Measurements from ENCODE around the gene THSD4.

- TF ChIP-seq POLR2AphosphoS5 (IDR thresholded peaks at IDR 0.05; ENCODE audit: low read depth, low read length) (no peak), POLR2A (IDR thresholded peaks at IDR 0.05; ENCODE audit: low read depth, low read length) (no peak), TAF1 (IDR thresholded peaks at IDR 0.05; ENCODE audit: borderline replicate concordance, low read depth, low read length) (no peak)
Measured at GRCh38 chr15:71573599-71573998, 458.3 kb downstream of the THSD4 start.
